AG09319 (cell line): ENCODE measurements around the gene PICK1.
A peak's percentile ranks its signal among the peaks of the same experiment; 100 is the strongest.

Experiments
- DNase-seq: peaks from one replicate; pipeline ENCODE4 v3.0.0-alpha.2; 2010; ENCODE audit warnings: low read depth; ENCODE audit errors: extremely low read depth
- CTCF ChIP-seq: IDR thresholded peaks from 2 replicates; pipeline ENCODE4 v1.5.1; 2011; ENCODE audit warnings: low read depth, mild to moderate bottlenecking, inconsistent platforms, low read length, moderate library complexity

Gene PICK1

DNA sequence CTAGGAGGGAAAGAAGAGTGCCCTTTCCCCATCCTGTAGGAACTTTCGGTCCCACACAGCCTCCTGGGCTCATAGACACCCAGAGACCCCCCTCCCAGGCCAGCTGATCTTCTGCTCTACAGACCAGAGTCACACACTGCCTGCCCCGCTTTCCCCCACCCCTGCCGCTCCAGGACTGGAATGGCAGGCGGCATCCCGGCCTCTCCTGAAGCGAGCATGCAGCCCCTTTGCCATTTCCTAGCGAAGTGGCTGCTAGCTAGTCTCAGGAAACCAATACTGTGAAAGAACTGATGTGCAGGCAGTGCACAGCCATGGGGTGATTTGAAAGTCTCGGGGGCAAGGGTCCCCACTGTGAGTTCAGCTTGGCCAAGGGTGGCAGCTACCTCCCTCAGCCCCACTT lies 8.3 kb downstream of the PICK1 start:
- no peak for TF ChIP-seq CTCF
- DNase-seq: no peak

DNA sequence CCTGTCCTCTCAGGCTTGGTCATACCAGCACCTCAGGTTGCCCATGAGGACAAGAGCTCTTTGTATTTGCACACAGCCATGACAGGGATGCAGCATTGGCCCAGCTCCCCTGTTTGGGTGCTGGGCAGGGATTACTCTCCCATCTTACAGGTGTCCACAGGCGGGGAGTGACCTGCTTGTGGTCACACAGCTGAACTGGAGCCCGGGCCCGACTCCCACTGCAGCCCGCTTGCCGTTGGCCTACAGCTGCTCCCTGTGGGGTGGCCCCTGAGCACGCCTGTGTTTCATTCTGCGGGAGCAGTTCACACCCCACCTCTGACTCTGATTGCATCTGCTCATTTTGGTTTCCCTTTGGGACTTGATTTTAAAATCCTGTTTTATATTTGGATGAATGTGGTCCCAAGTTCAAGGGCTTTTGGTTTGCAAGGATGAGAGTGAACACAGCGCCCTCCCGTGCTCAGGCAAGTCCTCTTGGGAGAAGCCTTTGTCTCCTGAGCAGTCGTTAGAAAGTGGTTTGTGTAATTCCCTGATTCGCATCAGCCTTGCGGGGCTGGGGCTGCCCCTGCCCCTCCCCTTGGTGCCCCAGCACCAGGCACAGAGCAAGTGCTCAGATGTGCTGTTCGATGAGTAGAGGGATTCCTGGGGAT lies 9.3 kb downstream of the PICK1 start:
- no peak for DNase-seq
- TF ChIP-seq CTCF: no peak

GRCh38 chr22:38067028-38067415 lies 9.8 kb downstream of the PICK1 start:
- no peak for DNase-seq
- no peak for TF ChIP-seq CTCF

- DNase-seq: no peak
These were observed 10.7 kb downstream of the PICK1 start for GRCh38 chr22:38067761-38068360.

DNA sequence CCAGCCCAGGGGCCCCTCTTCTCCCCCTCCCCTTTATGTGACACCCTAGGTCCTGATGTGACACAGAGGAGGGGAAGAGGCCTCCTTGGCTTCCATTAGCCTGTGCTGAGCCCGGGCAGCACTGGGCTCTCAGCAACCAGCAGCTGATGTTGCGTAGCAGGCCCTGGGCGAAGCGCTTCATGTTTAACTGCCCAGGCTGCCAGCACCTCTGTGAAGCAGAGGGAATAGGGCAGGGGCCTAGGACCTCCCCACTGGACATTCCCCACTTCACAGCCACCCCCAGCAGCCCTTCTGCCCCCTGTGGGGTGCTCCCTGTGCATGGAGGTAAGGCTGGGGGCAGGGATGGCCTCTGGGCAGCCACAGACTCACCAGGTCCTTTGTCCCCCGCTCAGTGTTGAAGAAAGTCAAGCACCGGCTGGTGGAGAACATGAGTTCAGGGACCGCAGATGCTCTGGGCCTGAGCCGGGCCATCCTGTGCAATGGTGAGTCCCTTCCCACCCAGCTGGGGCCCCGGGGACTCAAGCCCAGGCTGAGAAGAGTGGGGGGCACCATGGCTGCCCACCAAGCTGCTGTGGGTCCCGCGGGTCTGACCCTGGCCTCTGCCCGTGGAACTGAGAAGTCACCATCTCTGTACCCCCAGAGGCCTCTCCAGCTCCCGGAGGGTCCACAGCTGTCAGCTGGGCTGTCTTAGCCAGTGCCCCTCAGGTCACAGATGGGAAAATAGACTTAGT lies 11.6 kb downstream of the PICK1 start:
- DNase-seq: no peak
- TF ChIP-seq CTCF: no peak

More at GRCh38 chr22:38067761-38068360, 10.7 kb downstream of the PICK1 start:
- no peak for TF ChIP-seq CTCF

DNA sequence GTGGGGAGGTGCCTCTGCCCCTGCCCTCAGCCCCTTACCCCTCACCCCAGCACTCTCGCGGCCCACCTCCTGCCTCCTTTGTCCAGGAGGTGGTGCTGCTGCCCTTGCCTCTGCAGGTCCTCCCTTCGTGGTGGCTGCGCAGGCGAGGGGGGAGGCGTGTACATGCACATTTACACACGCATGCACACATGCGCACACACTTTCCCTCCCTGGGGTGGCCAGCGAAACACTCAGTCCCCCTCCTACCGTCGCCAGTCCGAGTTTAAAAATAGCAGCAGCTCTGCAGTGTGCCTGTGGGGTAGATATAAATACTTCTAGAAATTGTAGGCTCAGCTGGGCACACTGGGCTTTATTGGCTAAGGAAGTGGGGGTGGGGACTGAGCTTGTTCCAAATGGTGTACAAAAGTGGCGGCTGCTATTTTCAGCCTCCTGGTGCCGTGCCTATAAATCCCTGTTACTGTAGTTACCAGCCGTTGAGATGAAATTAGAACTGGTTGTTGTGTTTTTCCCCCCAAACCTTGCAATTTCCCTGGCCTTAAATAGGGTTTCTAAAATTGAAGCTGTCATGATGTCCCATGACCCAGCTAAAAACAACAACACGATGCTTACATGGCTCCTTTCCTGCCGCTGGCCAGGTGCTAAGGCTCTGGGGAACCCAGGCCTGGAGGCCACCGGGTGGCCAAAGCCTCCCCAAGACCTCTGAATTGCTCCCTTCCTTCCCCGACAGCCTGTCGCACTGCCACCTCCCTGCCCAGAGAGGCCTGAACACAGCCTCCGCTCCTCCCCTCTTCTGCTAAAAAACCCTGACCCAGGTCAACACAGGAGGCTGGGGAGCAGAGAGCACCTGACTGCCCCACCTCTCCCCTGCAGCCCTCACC lies 12.4 kb downstream of the PICK1 start:
- peak; percentile 59 for TF ChIP-seq CTCF
- peak; percentile 61 for DNase-seq
